A172 (cell line): ENCODE results near the gene MAD1L1. TPM values are rescaled to one million over a fixed set of nuclear protein-coding genes. Genes with fewer than 3 reads are reported as not detected.
"Not testable (repeated sequence)": the region's sequence is repeated elsewhere in the genome, so short reads cannot be mapped to it uniquely, and the experiment has no call there.

Source experiments
- DNase-seq: peaks from one replicate; pipeline ENCODE4 v3.0.0-alpha.2; 2015; ENCODE audit warnings: low spot score
- total RNA-seq: library from RNA; depleted of rRNA; stranded (reverse); fragments of >200 nt; shearing (Covaris generic); gene quantifications from 2 replicates; pipeline ENCODE4 v1.2.3, GENCODE V29; 2014

Gene MAD1L1
- total RNA-seq, 1 experiment from 2014 or later = 127 TPM

- DNase-seq = no peak
Measured at GRCh38 chr7:1867370-1868260, 365.1 kb downstream of the MAD1L1 start.

- no peak for DNase-seq
Measured at GRCh38 chr7:1866601-1867000, 366.1 kb downstream of the MAD1L1 start.

GRCh38 chr7:1865571-1866255 lies 367.0 kb downstream of the MAD1L1 start:
- DNase-seq = no peak

- no peak for DNase-seq
Measured at GRCh38 chr7:1865000-1865555, 367.7 kb downstream of the MAD1L1 start.

- no peak for DNase-seq
Measured at GRCh38 chr7:1864161-1864940, 368.4 kb downstream of the MAD1L1 start.

GRCh38 chr7:1863091-1863900 lies 369.4 kb downstream of the MAD1L1 start:
- DNase-seq = no peak

GRCh38 chr7:1862560-1862959 lies 370.2 kb downstream of the MAD1L1 start:
- DNase-seq = no peak

GRCh38 chr7:1861799-1862458 lies 370.8 kb downstream of the MAD1L1 start:
- DNase-seq = no peak

- DNase-seq = not testable (repeated sequence)
Measured at GRCh38 chr7:1860881-1861798, 371.6 kb downstream of the MAD1L1 start.

GRCh38 chr7:1859266-1860035 lies 373.3 kb downstream of the MAD1L1 start:
- DNase-seq = no peak

GRCh38 chr7:1858435-1859265 lies 374.1 kb downstream of the MAD1L1 start:
- DNase-seq = no peak

GRCh38 chr7:1857487-1858421 lies 375.0 kb downstream of the MAD1L1 start:
- DNase-seq = no peak

- no peak for DNase-seq
Measured at GRCh38 chr7:1856888-1857441, 375.8 kb downstream of the MAD1L1 start.

GRCh38 chr7:1856161-1856887 lies 376.4 kb downstream of the MAD1L1 start:
- no peak for DNase-seq

- DNase-seq = no peak
Measured at GRCh38 chr7:1855725-1856160, 377.0 kb downstream of the MAD1L1 start.
